ENCODE results near the gene LRRTM3.

LRRTM3 gene

GRCh38 chr10:66943590-66943989 lies 17.8 kb downstream of the LRRTM3 start:
- no peak for DNase-seq (ENCODE audit: low read depth)
- no peak overlapping the region for H3K4me3 ChIP-seq (ENCODE audit: low read depth, low read length)
- TF ChIP-seq, protein P1, sequence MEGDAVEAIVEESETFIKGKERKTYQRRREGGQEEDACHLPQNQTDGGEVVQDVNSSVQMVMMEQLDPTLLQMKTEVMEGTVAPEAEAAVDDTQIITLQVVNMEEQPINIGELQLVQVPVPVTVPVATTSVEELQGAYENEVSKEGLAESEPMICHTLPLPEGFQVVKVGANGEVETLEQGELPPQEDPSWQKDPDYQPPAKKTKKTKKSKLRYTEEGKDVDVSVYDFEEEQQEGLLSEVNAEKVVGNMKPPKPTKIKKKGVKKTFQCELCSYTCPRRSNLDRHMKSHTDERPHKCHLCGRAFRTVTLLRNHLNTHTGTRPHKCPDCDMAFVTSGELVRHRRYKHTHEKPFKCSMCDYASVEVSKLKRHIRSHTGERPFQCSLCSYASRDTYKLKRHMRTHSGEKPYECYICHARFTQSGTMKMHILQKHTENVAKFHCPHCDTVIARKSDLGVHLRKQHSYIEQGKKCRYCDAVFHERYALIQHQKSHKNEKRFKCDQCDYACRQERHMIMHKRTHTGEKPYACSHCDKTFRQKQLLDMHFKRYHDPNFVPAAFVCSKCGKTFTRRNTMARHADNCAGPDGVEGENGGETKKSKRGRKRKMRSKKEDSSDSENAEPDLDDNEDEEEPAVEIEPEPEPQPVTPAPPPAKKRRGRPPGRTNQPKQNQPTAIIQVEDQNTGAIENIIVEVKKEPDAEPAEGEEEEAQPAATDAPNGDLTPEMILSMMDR (IDR thresholded peaks at IDR 0.05; ENCODE audit: control insufficient read depth, extremely low read depth, insufficient read depth), result no peak

- DNase-seq (ENCODE audit: low read depth), result no peak
- H3K4me3 ChIP-seq (ENCODE audit: low read depth, low read length), result no peak overlapping the region
- TF ChIP-seq, protein P1 (IDR thresholded peaks at IDR 0.05; ENCODE audit: control insufficient read depth, extremely low read depth, insufficient read depth), result no peak
These were observed 26.1 kb downstream of the LRRTM3 start for GRCh38 chr10:66951896-66952295.

DNA sequence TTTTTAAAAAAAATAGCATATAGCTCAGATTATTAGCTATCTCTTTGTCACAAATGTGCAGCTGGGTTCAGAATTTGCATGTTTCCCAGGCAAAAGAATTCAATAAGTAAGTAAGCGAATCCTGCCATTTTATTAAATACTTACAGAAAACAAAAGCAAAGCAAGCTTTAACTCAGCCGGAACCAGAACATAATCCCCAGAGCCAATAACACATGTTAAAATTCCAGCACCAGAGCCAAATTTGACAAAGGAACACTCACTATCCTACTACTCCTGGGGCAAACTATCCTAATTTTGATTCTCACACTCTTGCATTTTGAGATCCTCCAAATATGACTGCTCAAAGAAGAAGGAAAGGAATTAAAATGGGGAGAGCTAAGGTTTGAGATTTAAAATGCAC lies 32.6 kb downstream of the LRRTM3 start:
- TF ChIP-seq, protein P1 (IDR thresholded peaks at IDR 0.05; ENCODE audit: control insufficient read depth, extremely low read depth, insufficient read depth), result no peak
- no peak for DNase-seq (ENCODE audit: low read depth)
- H3K4me3 ChIP-seq (ENCODE audit: low read depth, low read length), result no peak overlapping the region

GRCh38 chr10:66964946-66965345 lies 39.1 kb downstream of the LRRTM3 start:
- TF ChIP-seq, protein P1 (IDR thresholded peaks at IDR 0.05; ENCODE audit: control insufficient read depth, extremely low read depth, insufficient read depth), result no peak
- H3K4me3 ChIP-seq (ENCODE audit: low read depth, low read length), result no peak overlapping the region
- no peak for DNase-seq (ENCODE audit: low read depth)

- no peak overlapping the region for H3K4me3 ChIP-seq (ENCODE audit: low read depth, low read length)
- DNase-seq (ENCODE audit: low read depth), result no peak
- TF ChIP-seq, protein P1 (IDR thresholded peaks at IDR 0.05; ENCODE audit: control insufficient read depth, extremely low read depth, insufficient read depth), result no peak
These were observed 54.5 kb downstream of the LRRTM3 start for GRCh38 chr10:66980246-66980815.

GRCh38 chr10:66981361-66982052 lies 55.7 kb downstream of the LRRTM3 start:
- H3K4me3 ChIP-seq (ENCODE audit: low read depth, low read length), result no peak overlapping the region
- DNase-seq (ENCODE audit: low read depth), result no peak
- TF ChIP-seq, protein P1 (IDR thresholded peaks at IDR 0.05; ENCODE audit: control insufficient read depth, extremely low read depth, insufficient read depth), result no peak

- H3K4me3 ChIP-seq (ENCODE audit: low read depth, low read length), result no peak overlapping the region
- no peak for DNase-seq (ENCODE audit: low read depth)
- TF ChIP-seq, protein P1 (IDR thresholded peaks at IDR 0.05; ENCODE audit: control insufficient read depth, extremely low read depth, insufficient read depth), result no peak
These were observed 56.2 kb downstream of the LRRTM3 start for GRCh38 chr10:66982053-66982420.

Data from LNCaP clone FGC (cell line).